Tibial artery (tissue), 4 donors: Measurements from ENCODE around the gene C5orf46.

Source experiments
- DNase-seq, 2 donors: peaks; one replicate each; pipeline ENCODE4 v3.0.0-alpha.2; 2019
- H3K27ac ChIP-seq, 2 donors: fragments of 200-600 bp; sonication (generic) in 1 of 2; 1 replicate in 1 of 2; 2 replicates in 1 of 2; pipeline ENCODE4 v1.5.1; 2018 to 2019; ENCODE audit warnings: mild to moderate bottlenecking in 1 of 2
- H3K27me3 ChIP-seq, 2 donors: fragments of 200-600 bp; sonication (generic) in 1 of 2; one replicate each; pipeline versions ENCODE4 v1.5.1 to v1.6.0; 2016 to 2019
- H3K36me3 ChIP-seq, 3 donors: fragments of 200-600 bp; sonication (generic) in 2 of 3; one replicate each; pipeline ENCODE4 v1.5.1; 2016 to 2019; ENCODE audit warnings: mild to moderate bottlenecking in 2 of 3
- H3K4me1 ChIP-seq, 4 donors: fragments of 200-600 bp; sonication (generic) in 2 of 4; 1 replicate in 3 of 4; 2 replicates in 1 of 4; pipeline ENCODE4 v1.5.1; 2016 to 2019
- H3K4me3 ChIP-seq, 2 donors: fragments of 200-600 bp; sonication (generic) in 1 of 2; 1 replicate in 1 of 2; 2 replicates in 1 of 2; pipeline ENCODE4 v1.5.1; 2018 to 2019; ENCODE audit warnings: mild to moderate bottlenecking in 2 of 2
- H3K9me3 ChIP-seq, 3 donors: fragments of 200-600 bp; sonication (generic) in 1 of 3; one replicate each; pipeline ENCODE4 v1.5.1; 2016 to 2019
- intact Hi-C: fragments of 100-400 bp; cut with DNase I; formaldehyde crosslinking; loops from one replicate; pipeline ENCODE4 v1.15.0; 2023; ENCODE audit warnings: low total_unique reads
- TF ChIP-seq, protein P1 (sequence below), 2 experiments: fragments of 200-600 bp in 1 of 2; fragments of 450-650 bp in 1 of 2; IDR thresholded peaks; one replicate each; pipeline ENCODE4 v1.5.1; 2017 to 2019; ENCODE audit warnings: antibody characterized with exemption in 2 of 2, mild to moderate bottlenecking in 1 of 2, moderate library complexity in 1 of 2

The C5orf46 gene

DNA sequence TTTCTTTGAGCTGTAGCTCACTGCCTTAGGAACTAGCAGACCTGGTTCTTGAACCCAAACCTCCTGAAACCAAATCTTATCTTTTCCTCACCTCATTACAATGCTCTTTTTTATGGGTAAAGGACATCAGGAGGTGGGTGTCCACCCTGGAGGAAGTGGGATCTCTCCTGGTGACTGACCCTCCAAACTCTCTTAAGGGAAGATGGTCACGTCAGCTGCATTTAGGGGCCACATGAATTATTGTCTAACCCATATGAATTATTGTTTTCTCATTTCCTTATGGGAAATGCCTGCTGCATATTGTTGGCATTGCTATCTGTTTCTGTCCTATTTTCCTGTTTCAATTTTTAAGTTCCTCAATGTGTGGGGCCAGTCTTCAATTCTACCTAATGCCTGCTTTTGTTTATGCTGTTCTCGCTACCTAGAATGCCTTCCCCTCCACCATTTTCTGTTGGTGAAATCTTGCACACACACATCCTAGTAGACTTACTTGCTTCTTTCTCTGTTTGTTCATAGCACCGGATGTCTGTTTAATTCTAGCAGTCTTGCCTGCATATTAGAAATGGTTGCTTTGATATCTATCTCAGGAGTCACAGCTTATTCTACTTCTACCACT is 52.9 kb downstream of the C5orf46 start:
- TF ChIP-seq, protein P1, sequence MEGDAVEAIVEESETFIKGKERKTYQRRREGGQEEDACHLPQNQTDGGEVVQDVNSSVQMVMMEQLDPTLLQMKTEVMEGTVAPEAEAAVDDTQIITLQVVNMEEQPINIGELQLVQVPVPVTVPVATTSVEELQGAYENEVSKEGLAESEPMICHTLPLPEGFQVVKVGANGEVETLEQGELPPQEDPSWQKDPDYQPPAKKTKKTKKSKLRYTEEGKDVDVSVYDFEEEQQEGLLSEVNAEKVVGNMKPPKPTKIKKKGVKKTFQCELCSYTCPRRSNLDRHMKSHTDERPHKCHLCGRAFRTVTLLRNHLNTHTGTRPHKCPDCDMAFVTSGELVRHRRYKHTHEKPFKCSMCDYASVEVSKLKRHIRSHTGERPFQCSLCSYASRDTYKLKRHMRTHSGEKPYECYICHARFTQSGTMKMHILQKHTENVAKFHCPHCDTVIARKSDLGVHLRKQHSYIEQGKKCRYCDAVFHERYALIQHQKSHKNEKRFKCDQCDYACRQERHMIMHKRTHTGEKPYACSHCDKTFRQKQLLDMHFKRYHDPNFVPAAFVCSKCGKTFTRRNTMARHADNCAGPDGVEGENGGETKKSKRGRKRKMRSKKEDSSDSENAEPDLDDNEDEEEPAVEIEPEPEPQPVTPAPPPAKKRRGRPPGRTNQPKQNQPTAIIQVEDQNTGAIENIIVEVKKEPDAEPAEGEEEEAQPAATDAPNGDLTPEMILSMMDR (IDR thresholded peaks at IDR 0.05), result no peak
- Histone ChIP-seq H3K27ac (no peak overlapping the region), H3K9me3 (no peaks in the 10 kb centered on the region), H3K27me3 (no peaks in the 10 kb centered on the region), H3K4me1 (no peaks in the 10 kb centered on the region), H3K4me3 (no peak overlapping the region), H3K36me3 (no peaks in the 10 kb centered on the region)
- intact Hi-C loops, result no loop called here
- DNase-seq, result no peak

- Histone ChIP-seq H3K4me3 (no peak overlapping the region), H3K4me1 (no peaks in the 10 kb centered on the region), H3K27me3 (no peaks in the 10 kb centered on the region), H3K36me3 (no peaks in the 10 kb centered on the region), H3K9me3 (no peaks in the 10 kb centered on the region), H3K27ac (no peak overlapping the region)
- intact Hi-C loops, result no loop called here
- TF ChIP-seq, protein P1 (IDR thresholded peaks at IDR 0.05), result no peak
- DNase-seq, result no peak
Observed at GRCh38 chr5:147852365-147852764, 54.0 kb downstream of the C5orf46 start.

DNA sequence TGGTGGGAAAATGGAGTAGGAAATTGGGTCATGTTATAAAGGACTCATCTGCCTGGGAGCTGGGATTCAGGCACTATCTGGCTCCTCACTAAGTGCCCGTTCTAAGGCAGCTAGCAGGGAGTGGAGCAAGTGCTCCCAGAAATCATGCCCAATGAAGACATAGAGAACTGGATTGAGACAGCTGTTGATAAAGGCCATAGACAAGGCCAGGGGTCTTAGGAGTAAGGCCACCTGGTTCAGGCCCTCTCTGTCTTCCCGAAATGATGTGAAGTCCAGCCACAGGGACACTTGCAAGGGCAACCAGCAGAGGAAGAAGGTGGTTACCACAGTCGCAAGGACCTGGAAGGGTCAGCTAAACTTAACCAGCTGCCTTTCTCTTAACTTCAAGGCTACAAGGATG is 54.8 kb downstream of the C5orf46 start:
- no peaks in the 10 kb centered on the region for H3K9me3 ChIP-seq
- no peaks in the 10 kb centered on the region for H3K4me1 ChIP-seq
- intact Hi-C loops, result no loop called here
- no peaks in the 10 kb centered on the region for H3K27me3 ChIP-seq
- TF ChIP-seq, protein P1 (IDR thresholded peaks at IDR 0.05), result no peak
- no peaks in the 10 kb centered on the region for H3K36me3 ChIP-seq
- H3K27ac ChIP-seq, result no peak overlapping the region
- no peak for DNase-seq
- H3K4me3 ChIP-seq, result no peak overlapping the region

DNA sequence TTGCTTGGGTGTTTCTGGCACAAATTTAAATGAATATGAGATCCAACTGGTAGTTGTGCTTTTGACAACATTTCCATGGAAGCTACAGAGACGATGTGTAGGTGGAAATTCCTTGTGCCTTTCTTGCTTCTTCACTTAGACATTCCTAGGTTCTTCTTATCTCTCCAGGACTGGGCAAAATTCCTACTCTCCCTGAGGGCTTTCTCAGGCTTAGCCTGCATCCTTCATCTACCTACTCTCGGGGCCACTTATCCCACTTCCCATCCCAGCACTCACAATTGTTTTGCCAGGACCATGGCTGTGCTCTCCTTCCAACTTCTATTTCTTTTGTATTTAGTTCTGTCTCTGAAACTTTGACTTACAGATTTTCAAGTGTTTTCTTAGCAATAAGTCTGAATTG is 57.1 kb downstream of the C5orf46 start:
- DNase-seq, result no peak
- Histone ChIP-seq H3K36me3 (no peaks in the 10 kb centered on the region), H3K9me3 (no peaks in the 10 kb centered on the region), H3K4me3 (no peak overlapping the region), H3K4me1 (no peaks in the 10 kb centered on the region), H3K27me3 (no peaks in the 10 kb centered on the region), H3K27ac (no peak overlapping the region)
- TF ChIP-seq, protein P1 (IDR thresholded peaks at IDR 0.05), result no peak
- intact Hi-C loops, result no loop called here

DNA sequence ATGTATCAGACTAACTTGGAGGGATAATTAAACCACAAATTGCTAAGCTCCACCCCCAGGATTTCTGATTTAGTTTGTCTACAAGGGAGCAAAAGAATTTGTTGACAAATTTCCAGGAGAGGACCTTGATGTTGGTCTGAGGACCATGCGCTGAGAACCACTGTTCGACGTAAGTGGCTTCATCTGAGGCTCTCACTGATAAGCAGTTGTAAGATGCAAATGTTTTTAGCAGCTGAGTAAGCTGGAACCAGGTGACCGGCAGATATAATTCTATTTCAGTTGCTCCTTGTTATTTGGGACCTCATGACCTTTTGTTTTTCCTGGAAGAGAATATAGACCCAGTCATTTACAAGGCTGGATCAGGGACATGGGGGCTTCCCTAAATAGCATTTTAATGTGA is 60.7 kb downstream of the C5orf46 start:
- Histone ChIP-seq H3K4me3 (no peak overlapping the region), H3K9me3 (no peaks in the 10 kb centered on the region), H3K36me3 (no peaks in the 10 kb centered on the region), H3K27me3 (no peaks in the 10 kb centered on the region), H3K27ac (no peak overlapping the region), H3K4me1 (no peaks in the 10 kb centered on the region)
- no peak for DNase-seq
- TF ChIP-seq, protein P1 (IDR thresholded peaks at IDR 0.05), result no peak
- intact Hi-C loops, result no loop called here

- H3K36me3 ChIP-seq, result no peaks in the 10 kb centered on the region
- TF ChIP-seq, protein P1 (IDR thresholded peaks at IDR 0.05), result no peak
- H3K9me3 ChIP-seq, result no peaks in the 10 kb centered on the region
- no peak overlapping the region for H3K4me3 ChIP-seq
- no peak overlapping the region for H3K27ac ChIP-seq
- no peaks in the 10 kb centered on the region for H3K4me1 ChIP-seq
- intact Hi-C loops, result no loop called here
- DNase-seq, result no peak
- H3K27me3 ChIP-seq, result no peaks in the 10 kb centered on the region
Observed at GRCh38 chr5:147844846-147845245, 61.5 kb downstream of the C5orf46 start.
